Measurements from ENCODE around the gene TTYH3.
"Not testable (repeated sequence)": the region's sequence is repeated elsewhere in the genome, so short reads cannot be mapped to it uniquely, and the experiment has no call there.

Gene TTYH3

GRCh38 chr7:2688409-2689342 lies 56.9 kb downstream of the TTYH3 start:
- no peak overlapping the region for H3K27ac ChIP-seq
- TF ChIP-seq ZFX (IDR thresholded peaks at IDR 0.05; ENCODE audit: borderline replicate concordance) (no peak), CTCF (IDR thresholded peaks at IDR 0.05) (no peak)

GRCh38 chr7:2689343-2689847 lies 57.6 kb downstream of the TTYH3 start:
- no peak overlapping the region for H3K27ac ChIP-seq
- TF ChIP-seq ZFX (IDR thresholded peaks at IDR 0.05; ENCODE audit: borderline replicate concordance) (no peak), CTCF (IDR thresholded peaks at IDR 0.05) (no peak)

GRCh38 chr7:2689951-2690705 lies 58.3 kb downstream of the TTYH3 start:
- H3K27ac ChIP-seq, result no peak overlapping the region
- TF ChIP-seq ZFX (IDR thresholded peaks at IDR 0.05; ENCODE audit: borderline replicate concordance), result no peak
- no peak for TF ChIP-seq CTCF (IDR thresholded peaks at IDR 0.05)

GRCh38 chr7:2691011-2691707 lies 59.4 kb downstream of the TTYH3 start:
- no peak overlapping the region for H3K27ac ChIP-seq
- TF ChIP-seq CTCF (IDR thresholded peaks at IDR 0.05), result no peak
- no peak for TF ChIP-seq ZFX (IDR thresholded peaks at IDR 0.05; ENCODE audit: borderline replicate concordance)

- not testable (repeated sequence) for H3K27ac ChIP-seq
Measured at GRCh38 chr7:2691932-2692439, 60.2 kb downstream of the TTYH3 start.

- no peak for TF ChIP-seq CTCF (IDR thresholded peaks at IDR 0.05)
- no peak for TF ChIP-seq ZFX (IDR thresholded peaks at IDR 0.05; ENCODE audit: borderline replicate concordance)
- no peak overlapping the region for H3K27ac ChIP-seq
Measured at GRCh38 chr7:2692543-2692942, 60.8 kb downstream of the TTYH3 start.

- not testable (repeated sequence) for H3K27ac ChIP-seq
Measured at GRCh38 chr7:2693420-2694121, 61.8 kb downstream of the TTYH3 start.

- H3K27ac ChIP-seq, result not testable (repeated sequence)
Measured at GRCh38 chr7:2694122-2694436, 62.3 kb downstream of the TTYH3 start.

Measured in 22Rv1 (cell line).